GM23338 (cell line): Measurements from ENCODE around the gene ATL2.

Experiments used
- CREB1 ChIP-seq: fragments of 250-450 bp; sonication (Bioruptor Pico); IDR thresholded peaks from 2 replicates; pipeline ENCODE4 v1.5.0; 2020; ENCODE audit warnings: low read depth, mild to moderate bottlenecking, moderate library complexity
- EZH2 ChIP-seq: fragments of 200-600 bp; sonication (generic); IDR thresholded peaks from one replicate; pipeline ENCODE4 v1.8.0; 2017; ENCODE audit warnings: antibody characterized with exemption, mild to moderate bottlenecking, low read depth; ENCODE audit not compliant: unreplicated experiment
- EZH2phosphoT487 ChIP-seq: fragments of 200-600 bp; sonication (generic); IDR thresholded peaks from one replicate; pipeline ENCODE4 v1.8.1; 2018; ENCODE audit warnings: antibody characterized with exemption; ENCODE audit not compliant: unreplicated experiment
- JUNB ChIP-seq: IDR thresholded peaks from one replicate; pipeline ENCODE4 v1.6.1; 2016; ENCODE audit warnings: antibody characterized with exemption; ENCODE audit not compliant: unreplicated experiment
- NANOG ChIP-seq: IDR thresholded peaks from 2 replicates; pipeline ENCODE4 v1.6.1; 2016; ENCODE audit warnings: antibody characterized with exemption, borderline replicate concordance
- POLR2AphosphoS5 ChIP-seq: IDR thresholded peaks from 2 replicates; pipeline ENCODE4 v1.6.1; 2016; ENCODE audit warnings: antibody characterized with exemption, low read depth
- STAT1 ChIP-seq: IDR thresholded peaks from one replicate; pipeline ENCODE4 v1.6.1; 2016; ENCODE audit warnings: antibody characterized with exemption; ENCODE audit not compliant: unreplicated experiment
- ZNF331 ChIP-seq: fragments of 250-450 bp; sonication (Bioruptor Pico); IDR thresholded peaks from 2 replicates; pipeline ENCODE4 v1.5.0; 2020; ENCODE audit warnings: low read depth, mild to moderate bottlenecking, moderate library complexity
- TF ChIP-seq, protein P1 (sequence below), 2 experiments: fragments of 200-600 bp in 1 of 2; sonication (generic) in 1 of 2; conservative IDR thresholded peaks; 2 replicates each; pipeline versions ENCODE4 v1.5.1 to v1.6.1; 2016 to 2017; ENCODE audit warnings: antibody characterized with exemption in 2 of 2, low read depth in 2 of 2, mild to moderate bottlenecking in 2 of 2, moderate library complexity in 1 of 2
- TF ChIP-seq, protein P2 (sequence below): IDR thresholded peaks from one replicate; pipeline ENCODE4 v1.6.1; 2018; ENCODE audit warnings: antibody characterized with exemption; ENCODE audit not compliant: unreplicated experiment

DNA sequence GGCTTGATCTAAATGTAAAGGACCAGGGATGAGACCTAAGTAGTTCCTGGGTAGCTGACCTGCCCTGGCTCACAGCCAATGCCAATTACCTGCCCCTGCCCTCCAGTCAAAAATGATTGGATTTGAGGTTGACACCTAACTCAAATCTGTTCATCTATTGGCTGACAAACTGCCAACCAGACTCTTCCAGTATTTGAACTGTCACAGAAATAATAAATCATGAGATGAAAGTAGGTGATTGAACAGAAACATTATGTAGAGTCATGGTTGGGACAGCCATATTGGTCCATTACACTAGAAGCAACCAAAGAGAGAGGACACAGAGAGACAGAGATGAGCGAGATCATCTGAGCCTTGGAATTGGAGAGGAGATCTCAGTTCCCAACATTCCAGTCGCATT lies 109.1 kb downstream of the ATL2 start:
- TF ChIP-seq, protein P1, sequence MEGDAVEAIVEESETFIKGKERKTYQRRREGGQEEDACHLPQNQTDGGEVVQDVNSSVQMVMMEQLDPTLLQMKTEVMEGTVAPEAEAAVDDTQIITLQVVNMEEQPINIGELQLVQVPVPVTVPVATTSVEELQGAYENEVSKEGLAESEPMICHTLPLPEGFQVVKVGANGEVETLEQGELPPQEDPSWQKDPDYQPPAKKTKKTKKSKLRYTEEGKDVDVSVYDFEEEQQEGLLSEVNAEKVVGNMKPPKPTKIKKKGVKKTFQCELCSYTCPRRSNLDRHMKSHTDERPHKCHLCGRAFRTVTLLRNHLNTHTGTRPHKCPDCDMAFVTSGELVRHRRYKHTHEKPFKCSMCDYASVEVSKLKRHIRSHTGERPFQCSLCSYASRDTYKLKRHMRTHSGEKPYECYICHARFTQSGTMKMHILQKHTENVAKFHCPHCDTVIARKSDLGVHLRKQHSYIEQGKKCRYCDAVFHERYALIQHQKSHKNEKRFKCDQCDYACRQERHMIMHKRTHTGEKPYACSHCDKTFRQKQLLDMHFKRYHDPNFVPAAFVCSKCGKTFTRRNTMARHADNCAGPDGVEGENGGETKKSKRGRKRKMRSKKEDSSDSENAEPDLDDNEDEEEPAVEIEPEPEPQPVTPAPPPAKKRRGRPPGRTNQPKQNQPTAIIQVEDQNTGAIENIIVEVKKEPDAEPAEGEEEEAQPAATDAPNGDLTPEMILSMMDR (conservative IDR thresholded peaks at IDR 0.05; ENCODE audit: low read depth in 2 of 2), result no peak
- TF ChIP-seq POLR2AphosphoS5 (no peak), EZH2phosphoT487 (no peak), EZH2 (no peak), JUNB (no peak), CREB1 (CRISPR knock-in tag) (no peak), STAT1 (no peak), NANOG (no peak), ZNF331 (CRISPR knock-in tag) (no peak)
- TF ChIP-seq, protein P2, sequence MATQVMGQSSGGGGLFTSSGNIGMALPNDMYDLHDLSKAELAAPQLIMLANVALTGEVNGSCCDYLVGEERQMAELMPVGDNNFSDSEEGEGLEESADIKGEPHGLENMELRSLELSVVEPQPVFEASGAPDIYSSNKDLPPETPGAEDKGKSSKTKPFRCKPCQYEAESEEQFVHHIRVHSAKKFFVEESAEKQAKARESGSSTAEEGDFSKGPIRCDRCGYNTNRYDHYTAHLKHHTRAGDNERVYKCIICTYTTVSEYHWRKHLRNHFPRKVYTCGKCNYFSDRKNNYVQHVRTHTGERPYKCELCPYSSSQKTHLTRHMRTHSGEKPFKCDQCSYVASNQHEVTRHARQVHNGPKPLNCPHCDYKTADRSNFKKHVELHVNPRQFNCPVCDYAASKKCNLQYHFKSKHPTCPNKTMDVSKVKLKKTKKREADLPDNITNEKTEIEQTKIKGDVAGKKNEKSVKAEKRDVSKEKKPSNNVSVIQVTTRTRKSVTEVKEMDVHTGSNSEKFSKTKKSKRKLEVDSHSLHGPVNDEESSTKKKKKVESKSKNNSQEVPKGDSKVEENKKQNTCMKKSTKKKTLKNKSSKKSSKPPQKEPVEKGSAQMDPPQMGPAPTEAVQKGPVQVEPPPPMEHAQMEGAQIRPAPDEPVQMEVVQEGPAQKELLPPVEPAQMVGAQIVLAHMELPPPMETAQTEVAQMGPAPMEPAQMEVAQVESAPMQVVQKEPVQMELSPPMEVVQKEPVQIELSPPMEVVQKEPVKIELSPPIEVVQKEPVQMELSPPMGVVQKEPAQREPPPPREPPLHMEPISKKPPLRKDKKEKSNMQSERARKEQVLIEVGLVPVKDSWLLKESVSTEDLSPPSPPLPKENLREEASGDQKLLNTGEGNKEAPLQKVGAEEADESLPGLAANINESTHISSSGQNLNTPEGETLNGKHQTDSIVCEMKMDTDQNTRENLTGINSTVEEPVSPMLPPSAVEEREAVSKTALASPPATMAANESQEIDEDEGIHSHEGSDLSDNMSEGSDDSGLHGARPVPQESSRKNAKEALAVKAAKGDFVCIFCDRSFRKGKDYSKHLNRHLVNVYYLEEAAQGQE, result no peak
